Measurements from ENCODE around the gene CCDC169.

The CCDC169 gene

DNA sequence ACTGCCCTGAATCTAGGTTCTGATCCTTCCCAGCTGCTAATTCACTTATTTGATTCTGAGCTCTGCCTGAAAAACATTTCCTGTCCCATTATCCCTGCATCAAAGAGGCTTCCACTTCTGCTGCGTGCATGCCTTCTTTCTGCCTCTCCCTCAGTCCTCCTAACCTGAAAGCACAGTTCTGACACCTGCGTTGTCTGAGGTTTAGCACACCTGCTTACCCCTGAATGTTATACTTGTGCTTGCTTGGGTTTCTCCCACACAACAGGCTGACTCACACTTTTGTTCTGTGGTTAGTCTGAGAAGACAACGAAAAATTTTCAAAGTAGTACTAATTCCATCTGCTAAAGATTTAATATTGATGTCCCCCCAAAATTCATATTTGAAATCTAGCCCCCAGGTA lies 80.2 kb downstream of the CCDC169 start:
- POLR2A ChIA-PET: no interaction called here
- TF ChIP-seq, protein P1, sequence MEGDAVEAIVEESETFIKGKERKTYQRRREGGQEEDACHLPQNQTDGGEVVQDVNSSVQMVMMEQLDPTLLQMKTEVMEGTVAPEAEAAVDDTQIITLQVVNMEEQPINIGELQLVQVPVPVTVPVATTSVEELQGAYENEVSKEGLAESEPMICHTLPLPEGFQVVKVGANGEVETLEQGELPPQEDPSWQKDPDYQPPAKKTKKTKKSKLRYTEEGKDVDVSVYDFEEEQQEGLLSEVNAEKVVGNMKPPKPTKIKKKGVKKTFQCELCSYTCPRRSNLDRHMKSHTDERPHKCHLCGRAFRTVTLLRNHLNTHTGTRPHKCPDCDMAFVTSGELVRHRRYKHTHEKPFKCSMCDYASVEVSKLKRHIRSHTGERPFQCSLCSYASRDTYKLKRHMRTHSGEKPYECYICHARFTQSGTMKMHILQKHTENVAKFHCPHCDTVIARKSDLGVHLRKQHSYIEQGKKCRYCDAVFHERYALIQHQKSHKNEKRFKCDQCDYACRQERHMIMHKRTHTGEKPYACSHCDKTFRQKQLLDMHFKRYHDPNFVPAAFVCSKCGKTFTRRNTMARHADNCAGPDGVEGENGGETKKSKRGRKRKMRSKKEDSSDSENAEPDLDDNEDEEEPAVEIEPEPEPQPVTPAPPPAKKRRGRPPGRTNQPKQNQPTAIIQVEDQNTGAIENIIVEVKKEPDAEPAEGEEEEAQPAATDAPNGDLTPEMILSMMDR (IDR thresholded peaks at IDR 0.05; ENCODE audit: control extremely low read depth, extremely low read depth, low read depth, missing control alignments): no peak
- CTCF ChIA-PET: no interaction called here
- no peak for DNase-seq (ENCODE audit: extremely low spot score)

- DNase-seq (ENCODE audit: extremely low spot score): no peak
- TF ChIP-seq, protein P1 (IDR thresholded peaks at IDR 0.05; ENCODE audit: control extremely low read depth, extremely low read depth, low read depth, missing control alignments): no peak
- ChIA-PET POLR2A (no interaction called here), CTCF (no interaction called here)
These were observed 83.3 kb downstream of the CCDC169 start, which contains the start of gene SOHLH2 for GRCh38 chr13:36214163-36214921. Gene SOHLH2 (minus strand): TSS chr13:36214556. CDS start chr13:36214526, 30 bp downstream.

DNA sequence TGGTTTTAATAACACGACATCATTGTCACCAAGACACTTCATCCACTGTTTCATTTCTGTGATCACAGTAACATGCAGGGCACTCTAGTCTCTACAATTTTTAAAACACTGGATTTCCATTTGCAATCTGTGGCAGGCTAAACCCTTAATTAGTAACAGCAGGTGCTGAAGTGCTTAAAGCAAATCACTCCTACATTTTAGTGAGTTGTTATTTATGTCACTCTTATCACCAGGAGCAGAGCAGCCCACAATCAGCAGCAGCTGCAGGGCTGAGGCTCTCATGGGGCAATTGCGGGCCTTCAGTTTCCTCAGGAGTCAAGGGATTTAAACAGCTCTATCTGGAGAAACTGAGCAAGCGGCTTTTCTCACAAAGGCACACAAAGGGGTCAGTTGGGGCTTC lies 84.8 kb downstream of the CCDC169 start:
- POLR2A ChIA-PET: no interaction called here
- CTCF ChIA-PET: no interaction called here
- TF ChIP-seq, protein P1 (IDR thresholded peaks at IDR 0.05; ENCODE audit: control extremely low read depth, extremely low read depth, low read depth, missing control alignments): no peak
- no peak for DNase-seq (ENCODE audit: extremely low spot score)

DNA sequence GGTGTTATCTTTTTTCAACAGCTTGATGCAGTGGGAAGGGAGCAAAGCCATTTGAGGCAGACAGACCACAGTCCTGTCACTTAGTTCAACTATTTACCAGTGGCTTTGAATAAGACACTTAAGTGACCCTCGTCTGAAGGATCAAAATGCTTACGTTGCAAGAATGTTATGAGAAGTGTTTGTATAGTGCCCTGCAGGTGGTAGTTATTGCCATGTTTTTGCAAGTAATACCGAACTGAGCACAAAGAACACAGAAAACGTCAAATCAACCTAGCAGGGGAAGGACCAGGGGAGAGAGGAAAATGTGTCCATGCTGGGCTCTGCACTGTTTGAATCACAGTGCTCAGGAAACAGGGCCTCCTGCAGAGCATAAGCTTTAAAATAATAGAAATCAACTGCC lies 86.0 kb downstream of the CCDC169 start:
- TF ChIP-seq, protein P1 (IDR thresholded peaks at IDR 0.05; ENCODE audit: control extremely low read depth, extremely low read depth, low read depth, missing control alignments): no peak
- POLR2A ChIA-PET: no interaction called here
- no peak for DNase-seq (ENCODE audit: extremely low spot score)
- CTCF ChIA-PET: no interaction called here

DNA sequence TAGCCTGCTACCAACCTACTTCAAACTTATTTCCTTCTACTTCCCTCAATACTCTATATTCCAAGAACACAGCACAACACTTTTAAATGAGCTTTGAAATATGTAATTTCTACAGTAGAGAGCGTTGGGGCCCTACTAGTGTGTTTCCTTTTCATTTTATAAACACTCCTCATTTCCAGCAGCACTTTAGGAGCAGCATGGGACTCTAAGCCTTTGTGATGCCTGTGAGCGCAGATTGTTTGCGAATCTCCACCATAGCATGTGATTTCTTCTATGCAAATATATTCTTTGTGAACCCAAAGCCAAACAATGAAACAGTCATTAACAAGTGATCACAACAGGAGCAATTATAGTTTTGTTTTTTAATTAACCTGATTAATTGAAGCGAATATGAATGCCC lies 86.9 kb downstream of the CCDC169 start:
- POLR2A ChIA-PET: no interaction called here
- DNase-seq (ENCODE audit: extremely low spot score): no peak
- CTCF ChIA-PET: no interaction called here
- TF ChIP-seq, protein P1 (IDR thresholded peaks at IDR 0.05; ENCODE audit: control extremely low read depth, extremely low read depth, low read depth, missing control alignments): no peak

DNA sequence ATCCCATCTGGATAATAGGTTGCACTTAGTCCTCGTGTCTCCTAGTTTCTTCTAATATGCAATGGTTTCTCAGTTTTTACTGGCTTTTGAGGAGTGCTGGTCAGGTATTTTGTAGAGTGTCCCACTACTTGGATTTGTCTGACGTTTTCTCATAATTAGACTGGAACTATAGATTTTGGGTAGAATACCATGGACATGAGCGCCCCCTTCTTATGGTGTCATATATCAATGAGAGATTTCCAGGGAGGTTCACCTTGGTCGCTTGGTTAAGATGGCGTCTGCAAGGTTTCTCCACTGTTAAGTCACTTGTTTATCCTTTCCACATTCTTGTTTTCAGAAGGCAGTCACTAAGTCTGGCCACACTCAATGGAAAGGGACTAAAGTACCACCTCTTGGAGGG lies 89.9 kb downstream of the CCDC169 start:
- POLR2A ChIA-PET: no interaction called here
- CTCF ChIA-PET: no interaction called here
- TF ChIP-seq, protein P1 (IDR thresholded peaks at IDR 0.05; ENCODE audit: control extremely low read depth, extremely low read depth, low read depth, missing control alignments): no peak
- no peak for DNase-seq (ENCODE audit: extremely low spot score)

Data from GM10248 (cell line).